Measurements from ENCODE around the gene RPS15A.
A peak's percentile ranks its signal among the peaks of the same experiment; 100 is the strongest.

The RPS15A gene

GRCh38 chr16:18789850-18790706, at the start of gene RPS15A:
TSS of gene RPS15A (minus strand) at chr16:18790334. CDS start at chr16:18789113, 1,221 bp downstream.
- peak within 1 kb of the TSS; percentile 90 for H3K9ac ChIP-seq (ENCODE audit: low read depth, low read length)
- peaks cover 54% of the 10 kb centered on the region for H3K36me3 ChIP-seq (ENCODE audit: insufficient read depth, low read length)
- H3K9me3 ChIP-seq (ENCODE audit: control insufficient read depth, insufficient read depth, low read length): no peaks in the 10 kb centered on the region
- peaks cover 18% of the 10 kb centered on the region; the same call in 1 of the 2 replicates for H3K4me1 ChIP-seq (ENCODE audit: insufficient read depth, low read length)

GRCh38 chr16:18839555-18839954, 49.4 kb upstream of the RPS15A start:
- Histone ChIP-seq H3K36me3 (ENCODE audit: insufficient read depth, low read length) (peaks cover 44% of the 10 kb centered on the region), H3K4me1 (ENCODE audit: insufficient read depth, low read length) (no peaks in the 10 kb centered on the region), H3K9me3 (ENCODE audit: control insufficient read depth, insufficient read depth, low read length) (no peaks in the 10 kb centered on the region), H3K9ac (ENCODE audit: low read depth, low read length) (no peak overlapping the region)

- Histone ChIP-seq H3K9me3 (ENCODE audit: control insufficient read depth, insufficient read depth, low read length) (no peaks in the 10 kb centered on the region), H3K9ac (ENCODE audit: low read depth, low read length) (no peak overlapping the region), H3K4me1 (ENCODE audit: insufficient read depth, low read length) (no peaks in the 10 kb centered on the region), H3K36me3 (ENCODE audit: insufficient read depth, low read length) (peaks cover 49% of the 10 kb centered on the region)
Observed at GRCh38 chr16:18836702-18837101, 46.6 kb upstream of the RPS15A start.

GRCh38 chr16:18834864-18835263, 44.7 kb upstream of the RPS15A start:
- Histone ChIP-seq H3K36me3 (ENCODE audit: insufficient read depth, low read length) (peaks cover 56% of the 10 kb centered on the region), H3K9ac (ENCODE audit: low read depth, low read length) (no peak overlapping the region), H3K9me3 (ENCODE audit: control insufficient read depth, insufficient read depth, low read length) (no peaks in the 10 kb centered on the region), H3K4me1 (ENCODE audit: insufficient read depth, low read length) (no peaks in the 10 kb centered on the region)

GRCh38 chr16:18833707-18834505, 43.8 kb upstream of the RPS15A start:
- peaks cover 50% of the 10 kb centered on the region for H3K36me3 ChIP-seq (ENCODE audit: insufficient read depth, low read length)

GRCh38 chr16:18832613-18833012, 42.5 kb upstream of the RPS15A start:
- Histone ChIP-seq H3K36me3 (ENCODE audit: insufficient read depth, low read length) (peaks cover 49% of the 10 kb centered on the region), H3K9ac (ENCODE audit: low read depth, low read length) (no peak overlapping the region), H3K4me1 (ENCODE audit: insufficient read depth, low read length) (no peaks in the 10 kb centered on the region), H3K9me3 (ENCODE audit: control insufficient read depth, insufficient read depth, low read length) (no peaks in the 10 kb centered on the region)

More at GRCh38 chr16:18833707-18834505, 43.8 kb upstream of the RPS15A start:
- H3K9ac ChIP-seq (ENCODE audit: low read depth, low read length): no peak overlapping the region
- H3K4me1 ChIP-seq (ENCODE audit: insufficient read depth, low read length): no peaks in the 10 kb centered on the region
- no peaks in the 10 kb centered on the region for H3K9me3 ChIP-seq (ENCODE audit: control insufficient read depth, insufficient read depth, low read length)

GRCh38 chr16:18832006-18832405, 41.9 kb upstream of the RPS15A start:
- Histone ChIP-seq H3K36me3 (ENCODE audit: insufficient read depth, low read length) (peaks cover 44% of the 10 kb centered on the region), H3K9ac (ENCODE audit: low read depth, low read length) (no peak overlapping the region), H3K4me1 (ENCODE audit: insufficient read depth, low read length) (no peaks in the 10 kb centered on the region), H3K9me3 (ENCODE audit: control insufficient read depth, insufficient read depth, low read length) (no peaks in the 10 kb centered on the region)

- Histone ChIP-seq H3K9ac (ENCODE audit: low read depth, low read length) (no peak overlapping the region), H3K4me1 (ENCODE audit: insufficient read depth, low read length) (no peaks in the 10 kb centered on the region), H3K36me3 (ENCODE audit: insufficient read depth, low read length) (peaks cover 22% of the 10 kb centered on the region), H3K9me3 (ENCODE audit: control insufficient read depth, insufficient read depth, low read length) (no peaks in the 10 kb centered on the region)
Observed at GRCh38 chr16:18829251-18829650, 39.1 kb upstream of the RPS15A start.

- Histone ChIP-seq H3K4me1 (ENCODE audit: insufficient read depth, low read length) (no peaks in the 10 kb centered on the region), H3K9ac (ENCODE audit: low read depth, low read length) (no peak overlapping the region), H3K9me3 (ENCODE audit: control insufficient read depth, insufficient read depth, low read length) (no peaks in the 10 kb centered on the region), H3K36me3 (ENCODE audit: insufficient read depth, low read length) (peaks cover 20% of the 10 kb centered on the region)
Observed at GRCh38 chr16:18827890-18828289, 37.8 kb upstream of the RPS15A start.

GRCh38 chr16:18816286-18816685, 26.2 kb upstream of the RPS15A start:
- Histone ChIP-seq H3K9me3 (ENCODE audit: control insufficient read depth, insufficient read depth, low read length) (no peaks in the 10 kb centered on the region), H3K36me3 (ENCODE audit: insufficient read depth, low read length) (peaks cover 25% of the 10 kb centered on the region), H3K9ac (ENCODE audit: low read depth, low read length) (no peak overlapping the region), H3K4me1 (ENCODE audit: insufficient read depth, low read length) (no peaks in the 10 kb centered on the region)

GRCh38 chr16:18811925-18812324, 21.8 kb upstream of the RPS15A start:
- Histone ChIP-seq H3K36me3 (ENCODE audit: insufficient read depth, low read length) (peaks cover 37% of the 10 kb centered on the region), H3K9ac (ENCODE audit: low read depth, low read length) (no peak overlapping the region), H3K4me1 (ENCODE audit: insufficient read depth, low read length) (no peaks in the 10 kb centered on the region)

GRCh38 chr16:18809165-18809564, 19.0 kb upstream of the RPS15A start:
- peaks cover 26% of the 10 kb centered on the region for H3K4me1 ChIP-seq (ENCODE audit: insufficient read depth, low read length)
- H3K36me3 ChIP-seq (ENCODE audit: insufficient read depth, low read length): peaks cover 26% of the 10 kb centered on the region
- H3K9ac ChIP-seq (ENCODE audit: low read depth, low read length): no peak overlapping the region
- H3K9me3 ChIP-seq (ENCODE audit: control insufficient read depth, insufficient read depth, low read length): no peaks in the 10 kb centered on the region

More at GRCh38 chr16:18811925-18812324, 21.8 kb upstream of the RPS15A start:
- H3K9me3 ChIP-seq (ENCODE audit: control insufficient read depth, insufficient read depth, low read length): no peaks in the 10 kb centered on the region

GRCh38 chr16:18805257-18805773, 15.2 kb upstream of the RPS15A start:
- Histone ChIP-seq H3K9ac (ENCODE audit: low read depth, low read length) (no peak overlapping the region), H3K4me1 (ENCODE audit: insufficient read depth, low read length) (peaks cover 35% of the 10 kb centered on the region), H3K9me3 (ENCODE audit: control insufficient read depth, insufficient read depth, low read length) (no peaks in the 10 kb centered on the region), H3K36me3 (ENCODE audit: insufficient read depth, low read length) (peaks cover 13% of the 10 kb centered on the region)

- peaks cover 35% of the 10 kb centered on the region for H3K4me1 ChIP-seq (ENCODE audit: insufficient read depth, low read length)
- H3K9me3 ChIP-seq (ENCODE audit: control insufficient read depth, insufficient read depth, low read length): no peaks in the 10 kb centered on the region
- H3K36me3 ChIP-seq (ENCODE audit: insufficient read depth, low read length): peaks cover 8% of the 10 kb centered on the region; the same call in 1 of the 2 replicates
- no peak overlapping the region; the same call in 1 of the 2 replicates for H3K9ac ChIP-seq (ENCODE audit: low read depth, low read length)
Observed at GRCh38 chr16:18804540-18804939, 14.4 kb upstream of the RPS15A start.

All from ES-I3 (cell line).